ENCODE results near the gene NPLOC4. TPM values are rescaled to one million over a fixed set of nuclear protein-coding genes. Genes with fewer than 3 reads are reported as not detected.
A peak's percentile ranks its signal among the peaks of the same experiment; 100 is the strongest.

The NPLOC4 gene
- total and polyA plus RNA-seq, 12 donors = 41.7 to 140 (median 80.3) TPM

GRCh38 chr17:81549031-81549557 lies 87.8 kb downstream of the NPLOC4 start:
- no peaks in the 10 kb centered on the region for H3K27me3 ChIP-seq
- no peak overlapping the region for H3K4me3 ChIP-seq
- no peaks in the 10 kb centered on the region for H3K9me3 ChIP-seq (replicated peaks in 1 of 3)
- TF ChIP-seq, protein P1, sequence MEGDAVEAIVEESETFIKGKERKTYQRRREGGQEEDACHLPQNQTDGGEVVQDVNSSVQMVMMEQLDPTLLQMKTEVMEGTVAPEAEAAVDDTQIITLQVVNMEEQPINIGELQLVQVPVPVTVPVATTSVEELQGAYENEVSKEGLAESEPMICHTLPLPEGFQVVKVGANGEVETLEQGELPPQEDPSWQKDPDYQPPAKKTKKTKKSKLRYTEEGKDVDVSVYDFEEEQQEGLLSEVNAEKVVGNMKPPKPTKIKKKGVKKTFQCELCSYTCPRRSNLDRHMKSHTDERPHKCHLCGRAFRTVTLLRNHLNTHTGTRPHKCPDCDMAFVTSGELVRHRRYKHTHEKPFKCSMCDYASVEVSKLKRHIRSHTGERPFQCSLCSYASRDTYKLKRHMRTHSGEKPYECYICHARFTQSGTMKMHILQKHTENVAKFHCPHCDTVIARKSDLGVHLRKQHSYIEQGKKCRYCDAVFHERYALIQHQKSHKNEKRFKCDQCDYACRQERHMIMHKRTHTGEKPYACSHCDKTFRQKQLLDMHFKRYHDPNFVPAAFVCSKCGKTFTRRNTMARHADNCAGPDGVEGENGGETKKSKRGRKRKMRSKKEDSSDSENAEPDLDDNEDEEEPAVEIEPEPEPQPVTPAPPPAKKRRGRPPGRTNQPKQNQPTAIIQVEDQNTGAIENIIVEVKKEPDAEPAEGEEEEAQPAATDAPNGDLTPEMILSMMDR (IDR thresholded peaks at IDR 0.05) = no peak
- TF ChIP-seq POLR2A (IDR thresholded peaks at IDR 0.05) = no peak
- DNase-seq = peak in 3 of 7 donors; percentile 47 to 56 (median 51)
- H3K4me1 ChIP-seq (replicated peaks in 1 of 2) = peaks cover 16 to 22% of the 10 kb centered on the region in 2 donors
- intact Hi-C loops (cut with DNase I) = no loop called here
- H3K27ac ChIP-seq = no peak overlapping the region
- 75 to 81% (median 79%) methylated on average over 11 to 15 of the region's 16 CpGs for WGBS, 4 donors
- H3K36me3 ChIP-seq (replicated peaks in 1 of 2) = peaks cover 0 to 39% of the 10 kb centered on the region in 2 donors

GRCh38 chr17:81547614-81547982 lies 89.3 kb downstream of the NPLOC4 start:
- Histone ChIP-seq H3K27me3 (no peaks in the 10 kb centered on the region), H3K36me3 (replicated peaks in 1 of 2) (peaks cover 0 to 54% of the 10 kb centered on the region in 2 donors), H3K4me3 (no peak overlapping the region), H3K27ac (no peak overlapping the region), H3K4me1 (replicated peaks in 1 of 2) (peaks cover 7 to 12% of the 10 kb centered on the region in 2 donors), H3K9me3 (replicated peaks in 1 of 3) (no peaks in the 10 kb centered on the region)
- DNase-seq = no peak
- intact Hi-C loops (cut with DNase I) = no loop called here
- 86 to 94% (median 91%) methylated on average over 4 to 14 of the region's 14 CpGs for WGBS, 4 donors
- TF ChIP-seq, protein P1 (IDR thresholded peaks at IDR 0.05) = no peak
- TF ChIP-seq POLR2A (IDR thresholded peaks at IDR 0.05) = no peak

GRCh38 chr17:81546906-81547613 lies 89.9 kb downstream of the NPLOC4 start:
- 79 to 86% (median 85%) methylated on average over 15 to 36 of the region's 36 CpGs for WGBS, 4 donors
- Histone ChIP-seq H3K36me3 (replicated peaks in 1 of 2) (peaks cover 0 to 55% of the 10 kb centered on the region in 2 donors), H3K27ac (no peak overlapping the region), H3K4me1 (replicated peaks in 1 of 2) (peaks cover 7 to 12% of the 10 kb centered on the region in 2 donors), H3K27me3 (no peaks in the 10 kb centered on the region), H3K9me3 (replicated peaks in 1 of 3) (no peaks in the 10 kb centered on the region), H3K4me3 (no peak overlapping the region)
- no peak for DNase-seq
- TF ChIP-seq, protein P1 (IDR thresholded peaks at IDR 0.05) = no peak
- no peak for TF ChIP-seq POLR2A (IDR thresholded peaks at IDR 0.05)
- intact Hi-C loops (cut with DNase I) = no loop called here

- Histone ChIP-seq H3K4me3 (no peak overlapping the region), H3K9me3 (replicated peaks in 1 of 3) (no peaks in the 10 kb centered on the region), H3K36me3 (replicated peaks in 1 of 2) (peaks cover 0 to 65% of the 10 kb centered on the region in 2 donors), H3K4me1 (replicated peaks in 1 of 2) (no peaks in the 10 kb centered on the region), H3K27ac (no peak overlapping the region), H3K27me3 (no peaks in the 10 kb centered on the region)
- intact Hi-C loops (cut with DNase I) = no loop called here
- WGBS, 4 donors = 84 to 92% (median 90%) methylated on average over 6 to 24 of the region's 24 CpGs
- TF ChIP-seq, protein P1 (IDR thresholded peaks at IDR 0.05) = no peak
- TF ChIP-seq POLR2A (IDR thresholded peaks at IDR 0.05) = no peak
- DNase-seq = no peak
Measured at GRCh38 chr17:81545160-81545949, 91.6 kb downstream of the NPLOC4 start.
